Activated CD4-positive, alpha-beta T cell treated with anti-CD3 and anti-CD28 coated beads, Interleukin-10, Interleukin-2, amounts not matched to agents 100 ng/mL and 50 ng/mL, durations not matched to agents 16 hours and 8 hours (primary cell): ENCODE measurements around the gene PGD.
A peak's percentile ranks its signal among the peaks of the same experiment; 100 is the strongest.
"Not testable (repeated sequence)": the region's sequence is repeated elsewhere in the genome, so short reads cannot be mapped to it uniquely, and the experiment has no call there.

Experiments
- DNase-seq: peaks from one replicate; pipeline ENCODE4 v3.0.0-alpha.2; 2020

The PGD gene

DNA sequence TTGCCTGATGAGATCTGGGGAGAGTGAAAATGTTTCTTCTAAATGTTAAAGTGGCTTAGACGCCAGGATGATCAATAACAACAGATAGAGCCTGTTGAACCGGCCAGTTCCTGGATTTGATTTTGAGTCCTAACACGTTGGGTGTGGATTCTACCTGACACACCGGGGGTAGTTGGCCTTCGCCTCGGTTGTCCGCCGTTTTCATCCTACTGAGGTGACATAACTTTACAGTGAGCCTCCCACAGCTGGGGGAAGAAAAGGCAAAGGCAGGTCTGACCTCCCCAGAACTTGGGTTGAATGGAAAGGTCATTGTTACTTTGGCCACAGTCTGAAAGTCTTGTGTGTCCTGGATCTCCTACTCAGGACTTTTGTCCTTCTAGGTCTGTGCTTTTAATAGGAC, 1.1 kb downstream of the PGD start:
- no peak for DNase-seq

DNA sequence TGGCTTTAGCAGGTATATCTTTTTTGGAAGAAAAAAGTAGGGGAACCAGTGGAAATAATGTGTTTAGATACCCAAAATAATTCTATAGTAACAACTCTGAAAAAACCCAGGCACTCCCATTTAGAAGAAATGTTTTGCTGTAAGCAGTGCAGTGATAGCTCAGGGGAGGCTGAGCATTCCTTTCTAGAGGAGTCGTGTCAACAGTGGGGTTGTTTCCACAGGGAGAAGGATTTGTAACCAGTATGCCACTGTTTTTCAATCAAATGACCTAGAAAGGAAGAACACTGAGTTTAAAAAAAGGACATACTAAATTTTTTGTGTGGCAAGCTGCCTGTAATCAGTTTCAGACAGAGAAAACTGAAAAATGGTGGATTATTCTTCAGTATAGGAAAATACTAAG, 2.4 kb downstream of the PGD start:
- no peak for DNase-seq

DNA sequence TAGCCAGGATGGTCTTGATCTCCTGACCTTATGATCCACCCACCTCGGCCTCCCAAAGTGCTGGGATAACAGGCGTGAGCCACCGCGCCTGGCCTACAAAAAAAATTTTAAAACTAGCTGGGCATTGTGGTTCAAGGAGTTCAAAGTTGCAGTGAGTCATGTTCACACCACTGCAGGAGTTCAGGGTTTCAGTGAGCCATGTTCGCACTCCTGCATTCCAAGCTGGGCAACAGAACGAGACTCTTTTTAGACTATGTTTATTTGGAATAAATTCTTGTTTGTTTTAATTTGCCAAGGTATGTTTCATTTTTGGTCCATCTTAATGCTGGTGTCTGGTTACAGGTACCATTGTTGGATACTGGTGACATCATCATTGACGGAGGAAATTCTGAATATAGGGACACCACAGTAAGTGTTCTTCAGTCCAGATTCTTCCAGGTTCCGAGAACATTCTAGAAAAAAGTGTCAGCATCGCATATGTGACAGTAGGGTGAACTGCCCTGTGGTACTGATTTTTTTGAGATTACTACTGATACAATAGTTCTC, 3.9 kb downstream of the PGD start:
- DNase-seq = no peak

DNA sequence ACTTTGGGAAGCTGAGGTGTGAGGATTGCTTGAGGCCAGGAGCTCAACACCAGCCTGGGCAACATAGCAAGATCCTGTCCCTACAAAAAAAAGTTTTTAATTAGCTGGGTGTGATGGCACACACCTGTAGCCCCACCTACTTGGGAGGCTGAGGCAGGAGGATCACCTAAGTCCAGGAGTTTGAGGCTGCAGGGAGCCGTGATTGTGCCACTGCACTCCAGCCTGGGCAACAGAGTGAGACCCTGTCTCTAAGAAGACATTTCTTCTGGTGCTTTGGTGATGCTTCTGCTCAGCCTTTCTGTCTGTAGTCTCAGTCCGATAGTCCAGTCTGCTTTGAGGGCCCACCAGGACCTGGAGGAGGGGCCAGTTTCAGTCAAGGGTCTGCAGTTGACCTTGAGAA, 8.3 kb downstream of the PGD start:
- DNase-seq = no peak

DNA sequence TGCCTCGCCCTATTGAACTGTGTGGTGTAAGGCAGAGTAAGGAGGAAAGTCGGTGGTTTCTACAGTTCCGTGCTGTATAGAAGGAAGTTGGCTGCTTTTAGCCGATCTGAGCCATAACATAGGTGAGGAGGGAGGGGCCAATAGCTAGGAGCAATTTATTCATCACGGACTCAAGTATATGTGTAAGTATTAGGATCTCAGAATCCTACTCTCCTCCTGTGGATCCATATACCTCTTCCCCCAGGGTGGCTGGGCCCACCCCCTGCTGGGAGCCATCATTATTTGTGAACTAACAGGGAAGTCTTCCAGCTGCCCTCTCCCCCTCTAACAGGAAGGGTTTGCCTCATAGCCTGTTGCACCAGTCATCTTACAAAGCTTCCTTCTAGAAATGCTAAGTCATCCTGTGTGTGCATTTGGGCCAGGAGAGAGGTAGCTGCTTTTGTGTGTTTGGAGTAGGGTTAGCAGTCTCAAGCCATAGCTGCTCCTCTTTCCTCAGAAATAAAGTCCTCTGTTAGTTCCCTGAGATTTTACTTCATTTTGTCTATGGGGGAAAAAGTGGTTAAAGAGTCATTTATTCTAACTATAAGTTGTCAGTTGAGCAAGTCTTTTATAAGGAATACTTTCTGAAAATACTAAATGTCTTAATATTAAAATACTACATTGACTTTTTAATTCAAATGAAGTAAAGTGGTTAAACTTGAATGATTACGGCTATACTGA, 16.5 kb downstream of the PGD start:
- DNase-seq = peak; percentile 52

DNA sequence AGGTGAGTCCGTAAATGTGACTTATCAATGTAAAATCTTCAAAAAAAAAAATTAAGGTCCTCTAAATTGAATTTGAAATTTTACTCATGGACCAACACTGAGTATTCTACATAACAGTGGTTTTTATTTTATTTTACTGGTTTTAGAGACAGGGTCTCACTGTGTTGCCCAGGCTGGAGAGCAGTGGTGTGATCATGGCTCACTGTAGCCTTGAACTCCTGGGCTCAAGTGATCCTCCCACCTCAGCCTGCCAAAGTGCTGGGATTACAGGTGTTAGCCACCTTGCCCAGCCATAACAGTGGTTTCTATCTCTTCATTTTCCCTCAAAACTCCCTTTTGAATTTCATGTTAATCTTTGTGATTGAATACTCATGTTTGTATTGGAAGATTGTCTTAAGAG, 17.1 kb downstream of the PGD start:
- not testable (repeated sequence) for DNase-seq

DNA sequence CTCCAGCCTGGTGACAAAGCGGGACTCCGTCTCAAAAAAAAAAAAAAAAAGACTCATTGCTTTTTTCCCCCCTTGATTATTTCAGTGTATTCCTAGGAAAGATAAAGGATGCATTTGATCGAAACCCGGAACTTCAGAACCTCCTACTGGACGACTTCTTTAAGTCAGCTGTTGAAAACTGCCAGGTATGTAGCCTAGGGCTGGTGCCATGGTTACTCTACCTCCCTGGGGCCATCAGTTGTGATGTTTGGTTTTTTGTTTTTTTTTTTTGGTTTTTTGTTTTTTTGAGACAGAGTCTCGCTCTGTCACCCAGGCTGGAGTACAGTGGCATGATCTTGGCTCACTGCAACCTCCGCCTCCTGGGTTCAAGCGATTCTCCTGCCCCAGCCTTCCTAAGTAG, 19.9 kb downstream of the PGD start:
- not testable (repeated sequence) for DNase-seq

DNA sequence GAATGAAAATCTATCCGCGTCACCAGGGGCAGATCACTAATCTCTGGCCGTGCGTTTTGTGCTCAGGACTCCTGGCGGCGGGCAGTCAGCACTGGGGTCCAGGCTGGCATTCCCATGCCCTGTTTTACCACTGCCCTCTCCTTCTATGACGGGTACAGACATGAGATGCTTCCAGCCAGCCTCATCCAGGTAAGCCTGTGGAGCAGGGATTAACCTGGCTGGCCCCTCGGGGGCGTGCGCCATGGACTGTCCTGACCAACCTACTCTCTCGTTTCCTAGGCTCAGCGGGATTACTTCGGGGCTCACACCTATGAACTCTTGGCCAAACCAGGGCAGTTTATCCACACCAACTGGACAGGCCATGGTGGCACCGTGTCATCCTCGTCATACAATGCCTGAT, 20.5 kb downstream of the PGD start:
- no peak for DNase-seq

DNA sequence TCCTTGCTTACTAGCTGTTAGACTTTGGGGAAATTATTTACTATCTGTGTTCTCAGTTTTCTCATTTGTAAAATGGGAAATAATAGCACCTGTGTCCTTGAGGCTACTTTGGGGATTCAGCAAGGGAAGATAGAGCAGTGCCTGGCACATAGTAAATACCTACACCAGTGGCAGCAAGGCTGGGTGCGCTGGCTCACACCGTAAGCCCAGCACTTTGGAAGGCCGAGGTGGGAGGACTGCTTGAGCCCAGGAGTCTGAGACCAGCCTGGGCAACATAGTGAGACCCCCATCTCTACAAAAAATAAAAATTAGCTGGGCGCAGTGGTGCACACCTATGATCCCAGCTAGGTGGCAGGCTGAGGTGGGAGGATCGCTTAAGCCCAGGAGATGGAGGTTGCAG, 22.8 kb downstream of the PGD start:
- no peak for DNase-seq

DNA sequence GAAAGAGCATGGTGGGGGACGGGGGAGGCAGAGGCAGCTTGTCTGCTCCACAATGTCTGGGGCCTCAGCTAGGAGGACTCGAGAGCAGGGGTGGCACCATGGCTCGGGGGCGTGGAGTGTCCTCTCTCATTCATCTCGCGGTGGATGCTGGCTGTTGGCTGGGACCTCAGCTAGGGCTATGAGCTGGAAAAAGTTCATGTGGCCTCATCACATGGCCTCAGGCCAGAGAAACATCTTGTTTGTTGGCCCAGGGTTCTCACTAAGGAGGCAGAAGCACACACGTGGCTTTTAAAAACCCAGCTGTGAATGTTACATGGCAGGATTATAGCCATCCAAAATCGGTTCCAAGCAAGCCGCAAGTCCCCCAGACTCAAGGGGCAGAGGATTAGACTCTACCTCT, 25.2 kb downstream of the PGD start:
- DNase-seq = no peak

DNA sequence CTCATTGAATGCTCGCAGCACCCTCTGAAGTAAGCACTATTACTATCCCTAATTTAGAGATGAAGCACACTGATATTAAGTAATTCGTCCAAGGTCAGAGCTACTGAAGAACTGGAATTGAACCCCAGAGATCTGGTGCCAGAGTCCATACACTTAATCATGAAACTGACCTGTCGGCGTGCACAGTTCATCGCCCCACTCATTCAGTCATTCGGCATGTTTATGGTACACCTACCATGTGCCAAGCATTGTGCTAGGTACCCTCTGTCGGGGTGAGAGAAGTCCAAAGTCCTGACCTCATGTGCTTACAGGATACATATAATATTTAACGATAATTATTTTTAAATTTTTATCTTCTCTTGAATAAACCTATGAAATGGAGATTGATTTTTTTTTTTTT, 25.8 kb downstream of the PGD start:
- DNase-seq = no peak

DNA sequence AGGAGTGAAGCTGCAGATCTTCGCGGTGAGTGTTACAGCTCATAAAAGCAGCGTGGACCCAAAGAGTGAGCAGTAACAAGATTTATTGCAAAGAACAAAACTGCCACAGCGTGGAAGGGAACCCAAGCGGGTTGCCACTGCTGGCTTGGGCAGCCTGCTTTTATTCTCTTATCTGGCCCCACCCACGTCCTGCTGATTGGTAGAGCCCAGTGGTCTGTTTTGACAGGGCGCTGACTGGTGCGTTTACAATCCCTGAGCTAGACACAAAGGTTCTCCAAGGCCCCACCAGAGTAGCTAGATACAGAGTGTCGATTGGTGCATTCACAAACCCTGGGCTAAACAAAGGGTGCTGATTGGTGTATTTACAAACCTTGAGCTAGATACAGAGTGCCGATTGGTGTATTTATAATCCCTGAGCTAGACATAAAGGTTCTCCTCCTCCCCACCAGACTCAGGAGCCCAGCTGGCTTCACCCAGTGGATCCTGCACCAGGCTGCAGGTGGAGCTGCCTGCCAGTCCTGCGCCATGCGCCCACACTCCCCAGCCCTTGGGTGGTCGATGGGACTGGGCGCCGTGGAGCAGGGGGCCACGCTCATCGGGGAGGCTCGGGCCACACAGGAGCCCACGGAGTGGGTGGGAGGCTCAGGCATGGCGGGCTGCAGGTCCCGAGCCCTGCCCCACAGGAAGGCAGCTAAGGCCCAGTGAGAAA, 27.1 kb downstream of the PGD start:
- peak; percentile 14 for DNase-seq

DNA sequence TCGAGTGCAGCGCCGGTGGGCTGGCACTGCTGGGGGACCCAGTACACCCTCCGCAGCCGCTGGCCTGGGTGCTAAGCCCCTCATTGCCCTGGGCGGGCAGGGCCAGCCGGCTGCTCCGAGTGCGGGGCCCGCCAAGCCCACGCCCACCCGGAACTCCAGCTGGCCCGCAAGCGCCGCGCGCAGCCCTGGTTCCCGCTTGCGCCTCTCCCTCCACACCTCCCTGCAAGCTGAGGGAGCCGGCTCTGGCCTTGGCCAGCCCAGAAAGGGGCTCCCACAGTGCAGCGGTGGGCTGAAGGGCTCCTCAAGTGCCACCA, 27.6 kb downstream of the PGD start:
- DNase-seq = not testable (repeated sequence)

DNA sequence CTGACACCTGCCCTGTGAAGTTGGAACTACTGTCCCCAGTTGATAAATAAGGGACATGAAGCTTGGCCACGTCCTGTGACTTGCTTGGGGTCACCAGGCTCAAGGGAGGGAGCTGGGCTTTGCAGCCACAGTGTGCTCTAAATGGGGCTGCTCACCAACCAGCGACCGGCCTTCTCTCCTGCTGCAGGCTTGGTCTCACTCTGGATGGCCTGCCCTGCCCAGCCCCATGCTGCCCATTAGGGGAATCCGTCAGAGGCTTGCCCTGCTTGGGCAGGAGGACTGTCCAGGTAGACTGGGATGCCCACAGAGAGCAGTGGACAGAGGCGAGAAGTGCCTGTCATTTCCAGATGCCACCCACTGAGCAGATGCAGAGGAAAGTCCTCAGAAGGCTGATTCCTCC, 30.1 kb downstream of the PGD start:
- no peak for DNase-seq

DNA sequence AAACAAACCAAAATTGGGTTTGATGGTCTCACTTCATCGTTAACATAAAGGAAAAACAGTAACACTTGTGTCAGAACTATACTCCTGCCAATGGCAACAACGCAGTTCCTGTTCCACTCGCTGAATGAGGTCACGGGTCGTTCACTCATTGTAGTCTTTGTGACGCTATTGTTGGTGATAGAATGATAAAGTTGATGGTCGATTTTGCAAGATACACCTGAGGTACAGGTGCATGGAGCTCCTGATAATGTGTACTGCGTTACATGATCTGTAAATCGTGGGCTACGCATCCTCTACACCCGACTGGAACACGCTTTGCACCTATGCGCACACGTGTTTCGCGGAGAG, 31.0 kb downstream of the PGD start:
- peak; percentile 46 for DNase-seq

DNA sequence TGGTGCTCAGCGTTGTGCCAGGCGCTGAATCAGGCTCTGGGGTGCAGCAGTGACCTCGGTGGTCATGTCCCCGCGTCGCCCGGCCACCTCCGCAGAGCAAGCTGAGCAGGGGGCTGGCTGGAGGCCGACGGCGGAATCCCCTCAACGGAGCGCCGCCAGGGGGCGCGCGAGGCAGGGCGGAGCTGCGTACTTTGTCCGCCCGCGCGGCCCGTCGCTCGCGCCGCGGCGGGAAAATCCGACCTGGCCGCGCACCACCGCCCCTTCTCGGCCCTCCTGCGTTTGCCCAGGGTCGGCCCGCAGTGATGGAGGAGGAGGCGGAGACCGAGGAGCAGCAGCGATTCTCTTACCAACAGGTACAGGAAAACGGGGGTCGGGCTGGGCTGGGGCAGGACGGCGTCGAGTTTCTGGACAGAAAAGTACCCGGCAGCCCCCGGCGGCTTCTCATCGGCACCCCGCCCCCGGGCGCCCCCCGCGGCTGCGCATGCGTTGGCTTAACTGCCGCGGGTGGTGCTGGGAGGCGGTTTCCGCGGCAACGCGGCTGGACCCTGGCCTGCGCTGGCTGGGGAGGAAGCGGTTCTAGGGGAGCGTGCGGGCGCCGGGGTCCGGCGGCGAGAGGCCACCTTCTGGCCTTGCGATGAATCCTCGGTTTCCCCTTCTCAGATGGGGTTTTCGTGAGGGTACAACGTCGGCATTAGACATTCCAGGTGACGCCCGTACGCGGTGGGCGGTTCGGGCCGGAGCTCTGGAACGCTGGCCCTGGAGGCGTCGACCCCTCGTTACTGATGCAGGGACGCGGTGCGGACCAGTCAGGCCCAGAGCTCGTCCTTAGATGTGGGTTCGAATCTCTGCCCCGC, 31.6 kb downstream of the PGD start, which contains the start of gene CENPS:
TSS of gene CENPS (plus strand) at position 218 of the 854 bp plus-strand sequence. CDS start at position 303, 85 bp downstream.
- DNase-seq = peak; percentile 95

DNA sequence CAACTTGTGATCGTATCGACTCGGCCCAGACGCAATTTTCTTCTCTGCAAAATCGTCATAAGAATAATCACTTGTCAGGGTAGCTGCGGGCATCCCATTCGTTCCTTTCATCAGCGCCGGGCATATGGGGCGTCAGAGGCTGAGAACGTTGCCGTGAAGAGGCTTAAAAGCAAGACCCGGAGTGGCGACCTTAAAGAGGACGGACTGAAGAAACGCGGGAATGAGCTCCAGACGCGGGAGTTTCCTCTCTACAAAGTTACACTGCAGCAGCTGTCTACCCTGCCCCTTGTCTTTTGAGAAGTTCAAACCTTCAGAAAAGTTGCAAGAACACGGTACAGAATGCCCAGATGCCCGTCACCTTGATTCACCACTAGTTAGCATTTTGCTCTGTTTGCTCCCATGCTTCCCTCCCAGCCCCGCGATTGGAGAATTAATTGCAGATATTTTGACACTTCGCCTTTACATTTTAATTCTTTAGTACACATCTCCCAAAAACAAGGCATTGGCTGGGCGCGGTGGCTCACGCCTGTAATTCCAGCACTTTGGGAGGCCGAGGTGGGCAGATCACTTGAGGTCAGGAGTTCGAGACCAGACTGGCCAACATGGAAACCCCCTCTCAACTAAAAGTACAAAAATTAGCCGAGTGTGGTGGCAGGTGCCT, 32.3 kb downstream of the PGD start:
- DNase-seq = no peak

DNA sequence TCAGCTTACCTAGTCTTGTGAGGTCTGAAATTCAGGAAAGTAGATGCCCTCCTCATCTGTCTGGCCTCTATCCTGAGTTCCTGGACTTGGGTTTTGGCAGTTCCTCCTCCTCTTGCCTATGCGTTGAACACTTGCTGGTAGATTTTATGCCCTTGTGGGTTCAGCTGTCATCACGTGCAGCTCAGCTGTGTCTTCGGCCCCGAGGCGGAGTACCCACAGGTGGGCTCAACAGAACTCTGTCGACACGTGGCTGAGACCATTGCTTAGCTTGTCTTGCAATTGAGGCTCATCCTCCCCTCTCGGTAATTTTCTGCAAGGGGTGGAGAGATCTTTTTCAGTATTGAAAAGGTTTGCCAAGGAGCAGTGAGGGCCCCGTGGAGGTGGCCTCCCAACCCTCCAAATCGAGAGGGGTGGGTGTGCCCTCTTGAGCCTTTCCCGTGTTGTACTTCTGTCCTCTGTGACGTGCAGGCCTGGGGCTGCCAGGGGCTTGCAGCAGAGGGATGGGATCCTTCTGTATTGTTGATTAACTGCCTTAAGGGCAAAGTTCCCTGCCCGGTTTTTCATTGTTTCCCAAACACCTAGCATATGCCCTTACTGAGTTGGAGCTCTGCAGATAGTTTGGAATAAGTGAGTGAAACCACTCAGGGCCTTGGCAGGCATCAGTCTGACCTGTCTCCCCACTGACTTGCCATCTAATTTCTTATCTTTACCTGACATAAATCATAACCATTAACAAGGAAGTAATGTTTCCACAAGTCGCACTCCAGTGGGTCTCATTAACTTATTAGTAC, 34.2 kb downstream of the PGD start:
- DNase-seq = no peak

DNA sequence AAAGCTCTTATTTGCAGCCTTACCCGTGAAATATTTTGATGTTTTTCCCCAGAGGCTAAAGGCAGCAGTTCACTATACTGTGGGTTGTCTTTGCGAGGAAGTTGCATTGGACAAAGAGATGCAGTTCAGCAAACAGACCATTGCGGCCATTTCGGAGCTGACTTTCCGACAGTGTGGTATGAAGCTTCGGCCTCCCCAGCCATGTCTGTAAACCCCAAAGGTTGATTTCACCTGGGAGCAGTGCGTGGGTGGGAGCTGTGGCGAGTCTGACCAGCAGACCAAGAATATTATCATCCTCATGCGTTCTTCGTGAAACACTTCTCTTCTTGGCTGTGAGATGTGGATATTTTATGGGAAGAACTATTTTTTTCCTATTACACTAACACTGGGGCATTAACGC, 34.9 kb downstream of the PGD start:
- no peak for DNase-seq

DNA sequence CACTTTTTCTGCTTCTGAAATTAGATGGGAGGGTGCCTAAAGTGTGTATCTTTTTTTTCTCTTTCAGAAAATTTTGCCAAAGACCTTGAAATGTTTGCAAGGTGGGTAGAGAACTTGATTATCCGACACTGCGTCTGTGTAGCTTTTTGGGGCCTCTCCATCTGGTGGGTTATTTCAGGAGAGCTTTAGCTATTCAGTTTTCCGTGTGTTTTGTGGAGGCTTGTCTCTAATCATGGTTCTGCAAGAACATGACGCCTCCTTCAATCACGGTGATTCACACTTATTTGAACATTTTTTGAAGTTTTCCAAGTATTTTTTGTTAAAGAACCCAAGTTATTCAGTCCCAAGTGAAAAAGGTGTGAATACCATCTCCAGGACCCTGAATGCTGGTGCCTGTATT, 35.7 kb downstream of the PGD start:
- DNase-seq = no peak

DNA sequence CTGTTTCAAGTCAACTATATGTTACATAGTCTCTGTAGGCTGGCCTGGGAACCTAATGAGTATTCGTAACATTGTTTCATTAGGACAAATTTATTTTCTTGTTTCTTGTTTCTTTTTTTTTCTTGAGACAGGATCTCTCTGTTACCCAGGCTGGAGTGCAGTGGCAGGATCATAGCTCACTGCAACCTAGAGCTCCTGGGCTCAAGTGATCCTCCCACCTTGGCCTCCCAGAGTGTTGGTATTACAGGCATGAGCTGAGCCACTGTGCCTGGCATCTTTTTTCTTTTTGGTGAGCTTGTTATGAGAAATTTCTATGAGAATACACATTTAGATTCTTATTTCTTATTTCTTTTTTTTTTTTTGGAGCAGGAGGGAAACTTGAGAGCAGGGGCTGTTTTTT, 38.2 kb downstream of the PGD start:
- no peak for DNase-seq

DNA sequence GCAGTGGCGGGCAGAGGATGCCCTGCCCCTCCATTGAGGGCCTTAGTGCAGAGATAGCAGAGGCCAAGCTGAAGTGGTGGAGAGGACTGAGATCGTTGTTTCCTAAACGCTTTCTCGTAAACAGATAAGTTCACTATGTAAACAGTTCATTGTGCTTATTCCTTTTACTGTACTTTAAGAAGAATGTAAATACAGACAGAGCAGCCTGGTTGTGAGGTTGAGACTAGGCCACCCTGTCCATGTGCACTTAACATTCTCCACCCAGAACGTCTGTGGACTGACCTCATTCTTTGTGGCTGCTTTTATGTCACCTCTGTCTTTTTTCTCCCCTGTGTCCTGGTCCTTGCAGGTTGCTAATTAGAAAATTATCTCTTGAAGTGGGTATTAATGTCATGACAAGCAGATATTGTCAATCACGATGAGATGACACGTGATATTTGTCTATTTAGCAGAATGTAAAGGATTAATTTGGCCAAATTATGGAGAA, 39.9 kb downstream of the PGD start:
- no peak for DNase-seq
